DND-41 (cell line): Measurements from ENCODE around the gene SP9.

ENCODE experiments used
- EZH2 ChIP-seq: IDR thresholded peaks from 3 replicates; pipeline ENCODE4 v1.6.1; 2012; ENCODE audit warnings: borderline replicate concordance, low read depth, mild to moderate bottlenecking, moderate library complexity, low read length, inconsistent platforms; ENCODE audit not compliant: severe bottlenecking
- TF ChIP-seq, protein P1 (sequence below): IDR thresholded peaks from 2 replicates; pipeline ENCODE4 v1.5.1; 2012; ENCODE audit warnings: borderline replicate concordance, low read length, moderate library complexity, mild to moderate bottlenecking; ENCODE audit not compliant: poor library complexity, severe bottlenecking; ENCODE audit errors: extremely low read depth

DNA sequence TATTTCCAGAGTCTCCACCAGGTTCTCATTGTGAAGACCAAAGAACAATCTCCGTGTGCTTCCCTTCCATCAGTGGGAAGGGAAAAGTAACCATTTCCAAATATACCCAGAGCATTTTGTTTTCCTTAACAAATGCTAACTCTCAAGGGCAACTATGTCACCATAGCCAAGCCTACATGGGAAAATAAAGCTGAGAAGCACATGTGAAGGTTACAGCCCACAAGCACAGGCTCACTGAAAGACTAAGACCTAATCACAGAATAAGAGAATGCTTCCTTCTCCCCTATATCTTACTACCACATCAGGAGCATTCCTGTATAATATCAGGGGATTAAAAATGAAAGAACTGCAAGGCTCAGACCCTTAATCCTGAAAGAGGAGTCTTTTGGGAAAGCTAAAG lies 28.2 kb downstream of the SP9 start:
- TF ChIP-seq, protein P1, sequence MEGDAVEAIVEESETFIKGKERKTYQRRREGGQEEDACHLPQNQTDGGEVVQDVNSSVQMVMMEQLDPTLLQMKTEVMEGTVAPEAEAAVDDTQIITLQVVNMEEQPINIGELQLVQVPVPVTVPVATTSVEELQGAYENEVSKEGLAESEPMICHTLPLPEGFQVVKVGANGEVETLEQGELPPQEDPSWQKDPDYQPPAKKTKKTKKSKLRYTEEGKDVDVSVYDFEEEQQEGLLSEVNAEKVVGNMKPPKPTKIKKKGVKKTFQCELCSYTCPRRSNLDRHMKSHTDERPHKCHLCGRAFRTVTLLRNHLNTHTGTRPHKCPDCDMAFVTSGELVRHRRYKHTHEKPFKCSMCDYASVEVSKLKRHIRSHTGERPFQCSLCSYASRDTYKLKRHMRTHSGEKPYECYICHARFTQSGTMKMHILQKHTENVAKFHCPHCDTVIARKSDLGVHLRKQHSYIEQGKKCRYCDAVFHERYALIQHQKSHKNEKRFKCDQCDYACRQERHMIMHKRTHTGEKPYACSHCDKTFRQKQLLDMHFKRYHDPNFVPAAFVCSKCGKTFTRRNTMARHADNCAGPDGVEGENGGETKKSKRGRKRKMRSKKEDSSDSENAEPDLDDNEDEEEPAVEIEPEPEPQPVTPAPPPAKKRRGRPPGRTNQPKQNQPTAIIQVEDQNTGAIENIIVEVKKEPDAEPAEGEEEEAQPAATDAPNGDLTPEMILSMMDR = no peak
- no peak for TF ChIP-seq EZH2
